ENCODE results near the gene TPPP2.

Gene TPPP2

DNA sequence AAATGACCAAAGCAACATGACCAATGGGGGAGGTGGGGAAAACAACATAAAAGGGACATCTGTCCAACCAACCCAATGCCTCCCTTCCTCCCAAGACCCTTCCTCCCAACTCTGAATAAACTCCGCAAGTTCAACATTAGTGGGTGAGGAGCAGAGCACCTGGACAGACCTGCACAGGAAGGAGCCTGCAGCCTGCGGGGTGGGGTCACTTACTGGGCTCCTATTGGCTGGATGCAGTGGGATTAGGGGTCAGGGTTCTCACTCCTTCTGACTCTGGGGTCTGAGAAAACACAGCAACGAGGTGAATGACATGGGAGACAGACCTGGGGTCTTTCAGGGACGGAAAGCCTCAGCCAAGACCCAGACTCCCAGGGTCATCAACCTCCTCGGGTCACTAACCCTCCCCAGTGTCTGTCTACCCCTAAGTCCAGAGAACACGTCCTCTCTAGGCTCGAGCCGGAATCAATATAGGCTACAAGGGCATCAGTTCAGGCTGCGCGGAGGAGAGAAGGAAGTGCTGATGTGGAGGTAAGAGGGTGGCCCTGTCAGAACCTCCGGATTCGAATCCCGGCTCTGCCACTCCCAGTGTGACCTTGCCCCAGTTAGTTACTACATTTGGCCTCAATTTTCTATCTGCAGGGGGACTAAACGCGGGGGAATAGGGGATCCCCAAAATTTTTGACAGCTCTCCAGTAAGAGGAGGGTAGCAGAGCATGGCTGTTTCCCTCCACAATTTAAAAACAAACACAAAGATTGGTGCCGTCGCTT lies 6.0 kb upstream of the TPPP2 start:
- TF ChIP-seq, protein P1, sequence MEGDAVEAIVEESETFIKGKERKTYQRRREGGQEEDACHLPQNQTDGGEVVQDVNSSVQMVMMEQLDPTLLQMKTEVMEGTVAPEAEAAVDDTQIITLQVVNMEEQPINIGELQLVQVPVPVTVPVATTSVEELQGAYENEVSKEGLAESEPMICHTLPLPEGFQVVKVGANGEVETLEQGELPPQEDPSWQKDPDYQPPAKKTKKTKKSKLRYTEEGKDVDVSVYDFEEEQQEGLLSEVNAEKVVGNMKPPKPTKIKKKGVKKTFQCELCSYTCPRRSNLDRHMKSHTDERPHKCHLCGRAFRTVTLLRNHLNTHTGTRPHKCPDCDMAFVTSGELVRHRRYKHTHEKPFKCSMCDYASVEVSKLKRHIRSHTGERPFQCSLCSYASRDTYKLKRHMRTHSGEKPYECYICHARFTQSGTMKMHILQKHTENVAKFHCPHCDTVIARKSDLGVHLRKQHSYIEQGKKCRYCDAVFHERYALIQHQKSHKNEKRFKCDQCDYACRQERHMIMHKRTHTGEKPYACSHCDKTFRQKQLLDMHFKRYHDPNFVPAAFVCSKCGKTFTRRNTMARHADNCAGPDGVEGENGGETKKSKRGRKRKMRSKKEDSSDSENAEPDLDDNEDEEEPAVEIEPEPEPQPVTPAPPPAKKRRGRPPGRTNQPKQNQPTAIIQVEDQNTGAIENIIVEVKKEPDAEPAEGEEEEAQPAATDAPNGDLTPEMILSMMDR (IDR thresholded peaks at IDR 0.05; ENCODE audit: extremely low read depth, missing control alignments): no peak
- DNase-seq (ENCODE audit: low spot score): no peak

GRCh38 chr14:21024585-21025370 lies 5.2 kb upstream of the TPPP2 start, which contains the start of gene NDRG2:
Gene NDRG2 (minus strand): TSS chr14:21025061. CDS start chr14:21023315, 1,746 bp downstream.
- DNase-seq (ENCODE audit: low spot score): peak; percentile 78
- TF ChIP-seq, protein P1 (IDR thresholded peaks at IDR 0.05; ENCODE audit: extremely low read depth, missing control alignments): no peak

DNA sequence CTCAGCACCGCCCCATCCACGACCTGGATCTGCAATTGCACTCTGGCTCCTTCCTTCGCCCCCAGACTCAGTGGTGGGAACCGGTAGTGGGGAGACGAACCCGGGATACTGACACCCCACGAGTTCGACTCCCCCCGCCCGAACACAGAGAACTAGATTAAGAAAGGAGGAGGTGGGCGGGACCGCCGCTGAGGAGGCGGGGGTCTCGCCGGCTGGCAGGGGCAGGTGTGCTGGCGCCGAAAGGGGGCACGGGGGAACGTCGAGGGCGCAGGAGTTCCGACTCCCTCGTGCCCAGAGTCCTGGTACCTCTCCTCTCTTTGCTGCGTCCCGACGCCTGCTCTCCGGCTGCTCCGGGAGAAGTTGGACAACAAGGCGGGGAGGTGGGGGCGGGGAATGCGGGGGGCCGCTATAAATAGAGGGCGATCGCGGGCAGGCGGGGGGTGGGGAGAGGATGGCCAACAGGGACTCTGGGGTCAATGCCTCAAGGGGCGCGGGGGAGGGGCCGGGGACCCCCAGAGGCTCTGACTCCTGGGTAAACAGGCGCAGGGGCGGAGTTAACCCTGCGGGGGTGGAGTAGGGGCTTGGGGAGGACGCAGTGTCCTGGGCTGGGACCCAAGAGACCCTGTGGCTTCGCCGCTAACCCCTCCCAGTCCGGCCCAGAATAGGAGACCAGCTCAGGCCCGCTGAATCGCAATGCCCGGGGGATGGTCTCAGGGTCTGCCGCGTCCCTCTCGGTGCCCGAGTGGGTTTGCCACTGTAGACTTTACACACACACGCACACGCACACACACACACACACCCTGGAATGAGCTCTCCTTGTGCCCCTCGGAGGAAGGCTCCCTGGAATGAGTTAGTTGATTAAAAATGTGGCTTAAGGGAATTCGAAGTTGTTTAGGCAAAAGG lies 4.4 kb upstream of the TPPP2 start:
- TF ChIP-seq, protein P1 (IDR thresholded peaks at IDR 0.05; ENCODE audit: extremely low read depth, missing control alignments): no peak
- DNase-seq (ENCODE audit: low spot score): no peak

DNA sequence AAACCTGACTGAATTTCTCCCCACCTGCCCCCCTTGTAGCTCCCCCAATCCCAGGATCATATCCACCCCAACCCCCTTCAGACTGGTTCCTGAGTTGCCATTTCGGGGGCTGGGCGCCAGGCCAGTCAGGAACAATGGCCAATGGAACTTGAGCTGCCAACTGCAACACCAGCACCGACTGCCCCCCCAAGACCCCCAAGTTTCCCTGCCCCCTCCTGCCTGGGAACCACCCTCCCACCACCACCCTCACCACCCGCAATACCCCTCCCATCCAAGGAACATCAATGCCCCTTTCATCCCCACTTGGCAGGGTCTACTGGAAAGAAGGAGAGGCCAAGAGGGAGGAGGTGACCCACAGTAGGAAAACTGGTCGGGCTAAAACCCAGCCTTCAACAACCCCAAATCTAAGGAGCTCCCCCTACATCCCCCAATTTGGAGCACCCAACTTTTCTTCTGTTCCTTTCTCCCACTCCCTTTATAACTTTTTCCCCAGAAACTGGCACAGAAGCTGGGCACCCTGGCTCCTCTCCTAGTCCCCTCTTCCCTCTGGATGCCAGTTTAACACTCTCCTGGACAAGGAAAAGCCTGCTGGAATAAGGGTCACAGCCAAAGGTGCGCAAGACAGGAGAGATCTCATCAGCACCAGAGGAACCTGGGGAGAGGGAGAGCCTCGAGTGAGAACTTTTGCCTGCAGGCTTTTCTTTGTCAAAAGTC lies 3.6 kb upstream of the TPPP2 start:
- TF ChIP-seq, protein P1 (IDR thresholded peaks at IDR 0.05; ENCODE audit: extremely low read depth, missing control alignments): no peak
- DNase-seq (ENCODE audit: low spot score): no peak

GRCh38 chr14:21026988-21027315 lies 3.1 kb upstream of the TPPP2 start:
- DNase-seq (ENCODE audit: low spot score): no peak
- TF ChIP-seq, protein P1 (IDR thresholded peaks at IDR 0.05; ENCODE audit: extremely low read depth, missing control alignments): no peak

GRCh38 chr14:21030531-21030930 lies 514 bp downstream of the TPPP2 start:
- no peak for DNase-seq (ENCODE audit: low spot score)
- TF ChIP-seq, protein P1 (IDR thresholded peaks at IDR 0.05; ENCODE audit: extremely low read depth, missing control alignments): no peak

All from GM20000 (cell line).